Bronchial epithelial cell (primary cell): ENCODE data around the gene GBP5. TPM values are rescaled to one million over a fixed set of nuclear protein-coding genes. Genes with fewer than 3 reads are reported as not detected.

Experiments
- DNase-seq: peaks from one replicate; pipeline ENCODE4 v3.0.0-alpha.2; 2010; ENCODE audit warnings: low read depth
- FAIRE-seq: peaks from 2 replicates; lab custom pipeline; 2011; peaks lifted over from hg19 to GRCh38; lab: Jason Lieb, UNC
- H3K27me3 ChIP-seq: 2 replicates; pipeline ENCODE4 v1.5.1; 2011; ENCODE audit warnings: low read length; ENCODE audit not compliant: control insufficient read depth, insufficient read depth
- H3K36me3 ChIP-seq: 2 replicates; pipeline ENCODE4 v1.5.1; 2011; ENCODE audit warnings: low read length; ENCODE audit not compliant: control insufficient read depth, insufficient read depth
- H3K4me3 ChIP-seq: 2 replicates; pipeline ENCODE4 v1.5.1; 2011; ENCODE audit warnings: mild to moderate bottlenecking, low read depth, low read length, control low read depth
- CTCF ChIP-seq: IDR thresholded peaks from 2 replicates; pipeline ENCODE4 v1.5.1; 2011; ENCODE audit warnings: mild to moderate bottlenecking, moderate library complexity, low read length, control low read depth, inconsistent platforms; ENCODE audit not compliant: insufficient read depth, severe bottlenecking
- total RNA-seq: library from RNA; depleted of rRNA; stranded (reverse); fragments of >200 nt; gene quantifications from 2 replicates; pipeline ENCODE4 v1.2.1, GENCODE V29; 2014

Gene GBP5
- total RNA-seq, 1 donor from 2014 or later, result 0.26 TPM

- peak; percentile 74 for DNase-seq
Observed at GRCh38 chr1:89298461-89298860, 25.8 kb upstream of the GBP5 start.

GRCh38 chr1:89295187-89295586, 22.5 kb upstream of the GBP5 start:
- no peak for TF ChIP-seq CTCF
- no peak for DNase-seq
- FAIRE-seq, result no peak
- no peaks in the 10 kb centered on the region for H3K27me3 ChIP-seq
- H3K4me3 ChIP-seq, result no peak overlapping the region
- H3K36me3 ChIP-seq, result no peaks in the 10 kb centered on the region

More at GRCh38 chr1:89298461-89298860, 25.8 kb upstream of the GBP5 start:
- Histone ChIP-seq H3K36me3 (no peaks in the 10 kb centered on the region), H3K4me3 (no peak overlapping the region), H3K27me3 (no peaks in the 10 kb centered on the region)
- TF ChIP-seq CTCF, result no peak
- no peak for FAIRE-seq

- no peak for DNase-seq
- TF ChIP-seq CTCF, result no peak
- no peaks in the 10 kb centered on the region for H3K27me3 ChIP-seq
- FAIRE-seq, result no peak
- H3K36me3 ChIP-seq, result no peaks in the 10 kb centered on the region
- no peak overlapping the region for H3K4me3 ChIP-seq
Observed at GRCh38 chr1:89291276-89291675, 18.6 kb upstream of the GBP5 start.

- DNase-seq (no peak), FAIRE-seq (no peak)
- H3K4me3 ChIP-seq, result no peak overlapping the region
- no peak for TF ChIP-seq CTCF
- no peaks in the 10 kb centered on the region for H3K27me3 ChIP-seq
- no peaks in the 10 kb centered on the region for H3K36me3 ChIP-seq
Observed at GRCh38 chr1:89288051-89288340, 15.3 kb upstream of the GBP5 start.

GRCh38 chr1:89287181-89288050, 14.8 kb upstream of the GBP5 start:
- Histone ChIP-seq H3K27me3 (no peaks in the 10 kb centered on the region), H3K36me3 (no peaks in the 10 kb centered on the region), H3K4me3 (no peak overlapping the region)
- FAIRE-seq (no peak), DNase-seq (no peak)
- no peak for TF ChIP-seq CTCF

GRCh38 chr1:89286549-89287180, 14.0 kb upstream of the GBP5 start:
- FAIRE-seq, result no peak
- no peak for TF ChIP-seq CTCF

More at GRCh38 chr1:89286549-89287180, 14.0 kb upstream of the GBP5 start:
- no peak for DNase-seq
- Histone ChIP-seq H3K36me3 (no peaks in the 10 kb centered on the region), H3K27me3 (no peaks in the 10 kb centered on the region), H3K4me3 (no peak overlapping the region)
